ENCODE data around the gene KATNB1.

KATNB1 gene

DNA sequence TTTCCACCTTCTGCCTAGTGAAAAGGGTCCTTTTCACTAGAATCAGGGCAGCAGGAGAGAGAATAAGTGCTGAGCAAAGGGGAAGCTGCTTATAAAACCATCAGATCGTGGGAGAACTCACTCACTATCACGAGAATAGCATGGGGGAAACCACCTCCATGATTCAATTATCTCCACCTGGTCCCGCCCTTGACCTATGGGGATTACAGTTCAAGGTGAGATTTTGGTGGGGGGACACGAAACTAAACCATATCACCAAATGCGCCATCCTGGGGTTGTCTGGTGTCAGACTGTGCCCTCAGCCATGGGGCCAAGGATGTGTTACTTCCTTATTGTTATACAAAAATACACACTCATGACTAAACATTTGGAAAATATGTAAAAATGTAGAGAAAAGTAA lies 10.4 kb upstream of the KATNB1 start:
- TF ChIP-seq CTBP1 (IDR thresholded peaks at IDR 0.05; ENCODE audit: borderline replicate concordance), result no peak
- TF ChIP-seq SUZ12 (IDR thresholded peaks at IDR 0.05), result no peak
- TF ChIP-seq NFRKB (IDR thresholded peaks at IDR 0.05), result no peak
- TF ChIP-seq FOXA1 (IDR thresholded peaks at IDR 0.05), result no peak
- no peak for TF ChIP-seq ZNF384 (IDR thresholded peaks at IDR 0.05)
- no peak for TF ChIP-seq TARDBP (IDR thresholded peaks at IDR 0.05)
- TF ChIP-seq FOXM1 (IDR thresholded peaks at IDR 0.05; ENCODE audit: borderline replicate concordance), result no peak
- no peak for TF ChIP-seq BHLHE40 (IDR thresholded peaks at IDR 0.05; ENCODE audit: borderline replicate concordance)
- CTCF ChIA-PET, result no interaction called here
- DNase-seq (ENCODE audit: extremely low spot score), result no peak
- POLR2A ChIA-PET, result interaction anchor here (2.2 kb wide), 1 partner anchor 10 kb away, joined by 13 read pairs; the partner anchor contains the start of gene KATNB1

DNA sequence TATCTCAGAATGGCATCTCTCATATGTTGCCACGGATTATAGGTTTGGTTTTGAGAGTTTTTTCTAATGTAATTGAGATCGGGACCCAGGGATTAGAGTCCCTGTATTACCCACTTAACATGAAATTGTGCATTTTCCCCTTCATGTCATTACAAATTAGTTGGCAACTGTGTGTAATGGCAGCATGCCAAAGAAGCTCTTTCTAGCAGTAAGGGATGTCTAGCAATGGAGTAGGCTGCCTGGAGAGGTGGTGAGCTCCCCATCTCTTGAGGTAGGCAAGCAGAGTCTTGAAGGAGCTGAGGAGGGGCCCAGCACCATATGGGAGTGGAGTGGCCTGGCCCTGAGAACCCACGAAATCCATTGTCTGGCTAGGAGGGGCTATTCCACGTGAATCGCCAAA lies 10.0 kb upstream of the KATNB1 start:
- no peak for DNase-seq (ENCODE audit: extremely low spot score)
- POLR2A ChIA-PET, result interaction anchor here (2.2 kb wide), 1 partner anchor 10 kb away, joined by 13 read pairs; the partner anchor contains the start of gene KATNB1
- TF ChIP-seq NFRKB (IDR thresholded peaks at IDR 0.05), result no peak
- TF ChIP-seq ZNF384 (IDR thresholded peaks at IDR 0.05), result no peak
- no peak for TF ChIP-seq TARDBP (IDR thresholded peaks at IDR 0.05)
- CTCF ChIA-PET, result no interaction called here

DNA sequence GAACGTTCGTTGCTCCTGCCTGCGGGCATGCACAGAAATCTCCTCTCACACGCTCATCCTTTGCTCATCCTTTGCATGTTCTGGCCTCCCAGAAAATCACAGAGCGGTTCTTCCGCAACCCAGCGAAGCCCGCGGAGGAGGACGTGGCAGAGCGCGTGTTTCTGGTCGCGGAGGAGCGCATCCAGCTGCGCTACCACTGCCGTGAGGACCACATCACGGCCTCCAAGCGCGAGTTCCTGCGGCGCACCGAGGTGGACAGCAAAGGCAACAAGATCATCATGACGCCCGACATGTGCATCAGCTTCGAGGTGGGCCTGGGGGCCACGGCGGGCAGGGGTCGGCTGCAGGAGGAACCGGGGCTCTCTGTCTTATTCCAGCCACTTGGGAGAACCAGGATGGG lies 9.6 kb upstream of the KATNB1 start:
- no peak for DNase-seq (ENCODE audit: extremely low spot score)
- TF ChIP-seq TARDBP (IDR thresholded peaks at IDR 0.05) (no peak), LEF1 (IDR thresholded peaks at IDR 0.05; ENCODE audit: borderline replicate concordance) (no peak), CTBP1 (IDR thresholded peaks at IDR 0.05; ENCODE audit: borderline replicate concordance) (no peak), L3MBTL2 (conservative IDR thresholded peaks at IDR 0.05) (no peak), ELF4 (IDR thresholded peaks at IDR 0.05) (no peak), ZNF384 (IDR thresholded peaks at IDR 0.05) (no peak), SUZ12 (IDR thresholded peaks at IDR 0.05) (no peak), NFRKB (IDR thresholded peaks at IDR 0.05) (no peak), FOXA1 (IDR thresholded peaks at IDR 0.05) (no peak), BHLHE40 (IDR thresholded peaks at IDR 0.05; ENCODE audit: borderline replicate concordance) (no peak)
- TF ChIP-seq, protein P1, sequence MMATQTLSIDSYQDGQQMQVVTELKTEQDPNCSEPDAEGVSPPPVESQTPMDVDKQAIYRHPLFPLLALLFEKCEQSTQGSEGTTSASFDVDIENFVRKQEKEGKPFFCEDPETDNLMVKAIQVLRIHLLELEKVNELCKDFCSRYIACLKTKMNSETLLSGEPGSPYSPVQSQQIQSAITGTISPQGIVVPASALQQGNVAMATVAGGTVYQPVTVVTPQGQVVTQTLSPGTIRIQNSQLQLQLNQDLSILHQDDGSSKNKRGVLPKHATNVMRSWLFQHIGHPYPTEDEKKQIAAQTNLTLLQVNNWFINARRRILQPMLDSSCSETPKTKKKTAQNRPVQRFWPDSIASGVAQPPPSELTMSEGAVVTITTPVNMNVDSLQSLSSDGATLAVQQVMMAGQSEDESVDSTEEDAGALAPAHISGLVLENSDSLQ (IDR thresholded peaks at IDR 0.05), result no peak
- POLR2A ChIA-PET, result interaction anchor here (2.2 kb wide), 1 partner anchor 9 kb away, joined by 13 read pairs; the partner anchor contains the start of gene KATNB1
- CTCF ChIA-PET, result interaction anchor here (0.6 kb wide), 1 partner anchor 11 kb away, joined by 5 read pairs; no protein-coding TSS in a partner anchor

DNA sequence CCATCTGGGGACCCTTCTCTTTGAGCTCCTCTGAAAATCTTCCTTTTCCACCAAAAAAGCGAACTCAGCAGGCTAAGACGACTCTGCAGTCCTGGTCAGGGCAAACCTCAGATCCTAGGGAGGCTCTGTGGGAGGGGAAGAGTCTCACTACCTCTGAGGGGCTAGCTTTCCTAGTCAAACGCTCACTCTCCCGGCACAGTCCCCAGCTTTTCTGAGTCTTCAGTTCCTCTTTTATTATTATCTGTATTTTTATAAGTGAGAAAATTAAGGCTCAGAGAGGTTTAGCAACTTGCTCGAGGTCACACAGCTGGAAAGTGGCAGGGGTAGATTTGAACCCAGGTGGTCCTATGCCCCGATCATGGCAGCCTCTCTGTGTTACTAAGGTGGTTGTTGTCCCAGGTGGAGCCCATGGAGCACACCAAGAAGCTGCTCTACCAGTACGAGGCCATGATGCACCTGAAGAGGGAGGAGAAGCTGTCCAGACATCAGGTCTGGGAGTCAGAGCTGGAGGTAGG lies 9.1 kb upstream of the KATNB1 start:
- CTCF ChIA-PET, result interaction anchor here (0.6 kb wide), 1 partner anchor 10 kb away, joined by 5 read pairs; no protein-coding TSS in a partner anchor
- POLR2A ChIA-PET, result interaction anchor here (2.2 kb wide), 1 partner anchor 9 kb away, joined by 13 read pairs; the partner anchor contains the start of gene KATNB1
- TF ChIP-seq FOXA1 (IDR thresholded peaks at IDR 0.05), result no peak
- TF ChIP-seq SUZ12 (IDR thresholded peaks at IDR 0.05), result no peak
- TF ChIP-seq HDGF (IDR thresholded peaks at IDR 0.05; ENCODE audit: borderline replicate concordance), result no peak
- TF ChIP-seq BHLHE40 (IDR thresholded peaks at IDR 0.05; ENCODE audit: borderline replicate concordance), result no peak
- TF ChIP-seq CTBP1 (IDR thresholded peaks at IDR 0.05; ENCODE audit: borderline replicate concordance), result no peak
- no peak for TF ChIP-seq FOXM1 (IDR thresholded peaks at IDR 0.05; ENCODE audit: borderline replicate concordance)
- no peak for TF ChIP-seq FOXK2 (IDR thresholded peaks at IDR 0.05)
- no peak for TF ChIP-seq ELF4 (IDR thresholded peaks at IDR 0.05)
- TF ChIP-seq L3MBTL2 (conservative IDR thresholded peaks at IDR 0.05), result no peak
- TF ChIP-seq NFRKB (IDR thresholded peaks at IDR 0.05), result no peak
- TF ChIP-seq SP1 (IDR thresholded peaks at IDR 0.05), result no peak
- TF ChIP-seq ZNF384 (IDR thresholded peaks at IDR 0.05), result no peak
- TF ChIP-seq, protein P1 (IDR thresholded peaks at IDR 0.05), result no peak
- no peak for TF ChIP-seq LEF1 (IDR thresholded peaks at IDR 0.05; ENCODE audit: borderline replicate concordance)
- no peak for DNase-seq (ENCODE audit: extremely low spot score)

DNA sequence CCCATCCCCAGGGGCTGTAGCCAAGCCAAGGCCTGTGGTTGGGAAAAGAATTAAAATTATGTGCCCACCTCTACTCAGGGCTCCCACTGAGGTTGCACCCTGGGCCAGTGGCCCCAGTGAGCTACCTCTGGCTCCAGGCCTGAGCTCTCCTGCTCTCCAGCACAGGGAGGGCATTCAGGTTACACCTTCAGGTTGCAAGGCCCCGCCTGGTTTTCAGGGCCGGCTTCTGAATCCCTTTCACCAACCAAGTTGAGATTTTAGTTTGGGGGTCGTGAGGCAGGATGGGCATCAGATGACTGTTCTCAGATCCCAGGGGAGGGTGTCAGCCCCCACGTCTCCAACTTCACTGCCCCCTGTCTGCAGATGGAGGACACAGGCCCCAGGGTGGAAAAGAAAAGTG lies 8.0 kb upstream of the KATNB1 start:
- DNase-seq (ENCODE audit: extremely low spot score), result no peak
- POLR2A ChIA-PET, result no interaction called here
- CTCF ChIA-PET, result no interaction called here
- no peak for TF ChIP-seq FOXK2 (IDR thresholded peaks at IDR 0.05)
- TF ChIP-seq ARNT (IDR thresholded peaks at IDR 0.05), result no peak
- TF ChIP-seq, protein P1 (IDR thresholded peaks at IDR 0.05), result no peak
- TF ChIP-seq CTBP1 (IDR thresholded peaks at IDR 0.05; ENCODE audit: borderline replicate concordance), result no peak
- TF ChIP-seq SP1 (IDR thresholded peaks at IDR 0.05), result no peak
- no peak for TF ChIP-seq ELF4 (IDR thresholded peaks at IDR 0.05)
- no peak for TF ChIP-seq NFRKB (IDR thresholded peaks at IDR 0.05)
- TF ChIP-seq L3MBTL2 (conservative IDR thresholded peaks at IDR 0.05), result no peak
- TF ChIP-seq TARDBP (IDR thresholded peaks at IDR 0.05), result no peak
- no peak for TF ChIP-seq BHLHE40 (IDR thresholded peaks at IDR 0.05; ENCODE audit: borderline replicate concordance)
- no peak for TF ChIP-seq HDGF (IDR thresholded peaks at IDR 0.05; ENCODE audit: borderline replicate concordance)
- TF ChIP-seq FOXA1 (IDR thresholded peaks at IDR 0.05), result no peak

DNA sequence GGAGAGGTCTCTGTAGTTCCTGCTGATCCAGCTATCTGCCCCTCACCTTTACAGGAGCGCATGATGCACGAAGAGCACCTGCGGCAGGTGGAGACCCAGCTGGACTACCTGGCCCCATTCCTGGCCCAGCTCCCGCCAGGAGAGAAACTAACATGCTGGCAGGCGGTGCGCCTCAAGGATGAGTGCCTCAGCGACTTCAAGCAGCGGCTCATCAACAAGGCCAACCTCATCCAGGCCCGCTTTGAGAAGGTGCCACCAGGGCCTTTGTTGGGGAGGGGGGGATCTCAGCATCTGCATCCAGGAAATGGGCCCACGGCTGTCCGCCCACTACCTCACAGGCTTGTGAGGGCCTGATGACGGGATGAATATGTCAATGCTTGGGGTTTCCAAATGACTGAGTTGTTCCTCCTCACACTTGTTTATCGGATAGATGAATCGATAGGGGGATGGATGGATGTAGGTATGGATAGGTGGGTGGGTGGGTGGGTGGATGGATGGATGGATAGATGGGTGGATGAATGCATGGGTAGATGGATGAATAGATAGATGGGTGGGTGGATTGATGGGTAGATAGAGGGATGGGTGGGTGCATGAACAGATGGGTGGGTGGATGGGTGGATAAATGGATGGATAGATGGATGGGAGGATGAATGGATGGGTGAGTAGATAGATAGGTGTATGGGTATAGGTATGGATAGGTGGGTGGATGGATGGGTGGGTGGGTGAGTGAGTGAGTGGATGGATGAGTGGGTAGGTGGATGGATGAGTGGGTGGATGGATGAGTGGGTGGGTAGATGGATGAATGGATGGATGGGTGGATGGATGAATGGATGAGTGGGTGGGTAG lies 7.0 kb upstream of the KATNB1 start:
- no peak for DNase-seq (ENCODE audit: extremely low spot score)
- CTCF ChIA-PET, result no interaction called here
- POLR2A ChIA-PET, result no interaction called here
- TF ChIP-seq NFRKB (IDR thresholded peaks at IDR 0.05) (no peak), HDGF (IDR thresholded peaks at IDR 0.05; ENCODE audit: borderline replicate concordance) (no peak), FOXM1 (IDR thresholded peaks at IDR 0.05; ENCODE audit: borderline replicate concordance) (no peak), FOXK2 (IDR thresholded peaks at IDR 0.05) (no peak), TARDBP (IDR thresholded peaks at IDR 0.05) (no peak), LEF1 (IDR thresholded peaks at IDR 0.05; ENCODE audit: borderline replicate concordance) (no peak), FOXA1 (IDR thresholded peaks at IDR 0.05) (no peak), ZNF384 (IDR thresholded peaks at IDR 0.05) (no peak), ELF4 (IDR thresholded peaks at IDR 0.05) (no peak), BHLHE40 (IDR thresholded peaks at IDR 0.05; ENCODE audit: borderline replicate concordance) (no peak)
- TF ChIP-seq, protein P1 (IDR thresholded peaks at IDR 0.05), result no peak

Measured in HEK293T (cell line).